AML-193 (cell line): Measurements from ENCODE around the gene ABCC8.
A peak's percentile ranks its signal among the peaks of the same experiment; 100 is the strongest.

Source experiments
- DNase-seq, 2 experiments: peaks; one replicate each; lab custom pipeline; 2025; lab: John Stamatoyannopoulos, UW

The ABCC8 gene

DNA sequence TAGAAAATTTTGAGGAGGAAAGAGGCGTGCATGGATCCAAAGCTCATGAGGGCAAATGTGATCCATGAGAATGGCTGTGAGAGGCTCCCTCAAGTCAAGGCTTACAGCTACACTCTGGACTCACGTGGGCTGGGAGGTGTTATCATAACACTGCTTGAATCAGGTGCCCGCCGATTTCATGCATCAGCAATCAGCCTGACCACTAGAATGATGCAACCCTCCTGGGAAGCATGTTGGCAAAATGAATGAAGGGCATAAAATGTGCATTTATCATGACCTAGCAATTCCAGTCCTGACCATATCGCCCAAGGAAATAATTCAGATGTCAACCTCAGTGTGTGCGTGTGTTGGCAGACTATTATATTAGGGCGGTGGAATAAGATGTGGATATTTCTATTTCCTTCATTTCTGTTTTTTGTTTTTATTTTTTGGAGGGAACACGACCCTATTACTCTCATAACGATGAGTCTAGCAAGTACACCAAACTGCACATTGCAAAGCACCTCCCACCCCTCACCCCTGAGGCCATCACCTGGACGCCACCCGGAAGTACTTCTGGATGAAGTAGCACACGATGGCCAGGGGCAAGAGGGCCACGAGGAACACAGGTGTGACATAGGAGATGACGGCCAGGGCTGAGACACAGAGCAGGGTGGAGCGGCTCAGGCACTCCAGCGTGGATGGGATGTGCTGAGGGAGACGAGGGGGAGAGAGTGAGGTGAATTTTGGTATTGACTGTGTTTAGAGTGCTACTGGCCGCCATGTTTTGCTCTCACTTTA, 72.5 kb downstream of the ABCC8 start:
- DNase-seq: no peak

DNA sequence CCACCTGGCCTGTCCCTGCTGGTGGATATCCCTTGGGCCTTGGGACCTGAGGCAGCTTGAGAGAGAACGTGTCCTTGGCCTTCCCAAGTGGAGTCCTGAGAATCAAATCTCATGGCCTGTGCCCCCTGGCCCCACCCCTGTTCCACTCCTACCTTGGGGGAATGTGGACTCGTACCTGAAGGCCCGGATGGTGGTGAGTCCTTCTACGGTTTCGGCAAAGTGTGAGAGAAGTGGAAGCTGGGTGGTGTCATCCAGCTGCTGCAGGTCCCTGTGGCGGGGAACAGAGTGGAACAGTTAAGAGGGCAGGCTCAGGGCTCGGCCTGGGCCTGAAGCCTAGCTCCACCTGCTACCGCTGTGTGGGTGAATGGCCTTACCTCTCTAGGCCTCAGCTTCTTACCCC, 74.2 kb downstream of the ABCC8 start:
- DNase-seq: no peak

DNA sequence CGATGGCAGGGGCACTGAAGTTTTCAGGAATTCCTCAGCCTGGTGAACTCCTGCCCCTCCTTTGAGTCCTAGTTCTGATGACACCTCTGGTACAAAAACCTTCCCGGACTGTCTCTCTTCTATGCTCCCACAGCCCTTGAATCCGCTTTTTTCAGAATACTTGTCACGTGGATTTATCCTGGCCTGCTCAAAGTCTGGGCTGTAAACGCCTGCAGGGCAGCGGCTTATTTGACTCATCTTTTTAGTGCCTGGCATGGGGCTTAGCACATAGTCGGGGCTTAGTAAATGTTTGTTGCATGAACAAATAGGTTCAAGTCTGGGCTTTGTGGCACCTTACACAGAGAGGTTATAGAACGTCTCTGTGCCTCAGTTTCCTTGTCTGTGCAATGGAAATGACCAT, 74.8 kb downstream of the ABCC8 start:
- DNase-seq: no peak

DNA sequence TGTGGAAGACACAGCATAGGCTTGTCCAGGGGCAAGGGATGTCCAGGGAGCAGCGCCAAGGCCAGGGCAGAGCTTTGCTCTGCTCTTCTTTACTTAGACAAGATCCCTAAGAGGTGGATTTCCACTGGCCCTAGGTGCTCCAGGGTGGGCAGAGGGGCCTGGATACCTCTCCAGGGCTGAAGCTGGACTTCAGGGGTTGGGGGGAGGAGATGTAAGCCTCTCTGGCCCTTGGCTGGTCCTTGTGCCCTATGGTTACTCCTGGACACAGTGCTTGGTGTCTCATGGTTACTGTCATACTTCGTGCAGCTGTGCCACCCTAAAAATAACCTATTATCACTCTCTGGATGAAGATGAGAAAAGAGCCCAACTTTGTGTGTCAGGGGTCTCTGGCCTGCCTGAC, 75.3 kb downstream of the ABCC8 start:
- no peak for DNase-seq

DNA sequence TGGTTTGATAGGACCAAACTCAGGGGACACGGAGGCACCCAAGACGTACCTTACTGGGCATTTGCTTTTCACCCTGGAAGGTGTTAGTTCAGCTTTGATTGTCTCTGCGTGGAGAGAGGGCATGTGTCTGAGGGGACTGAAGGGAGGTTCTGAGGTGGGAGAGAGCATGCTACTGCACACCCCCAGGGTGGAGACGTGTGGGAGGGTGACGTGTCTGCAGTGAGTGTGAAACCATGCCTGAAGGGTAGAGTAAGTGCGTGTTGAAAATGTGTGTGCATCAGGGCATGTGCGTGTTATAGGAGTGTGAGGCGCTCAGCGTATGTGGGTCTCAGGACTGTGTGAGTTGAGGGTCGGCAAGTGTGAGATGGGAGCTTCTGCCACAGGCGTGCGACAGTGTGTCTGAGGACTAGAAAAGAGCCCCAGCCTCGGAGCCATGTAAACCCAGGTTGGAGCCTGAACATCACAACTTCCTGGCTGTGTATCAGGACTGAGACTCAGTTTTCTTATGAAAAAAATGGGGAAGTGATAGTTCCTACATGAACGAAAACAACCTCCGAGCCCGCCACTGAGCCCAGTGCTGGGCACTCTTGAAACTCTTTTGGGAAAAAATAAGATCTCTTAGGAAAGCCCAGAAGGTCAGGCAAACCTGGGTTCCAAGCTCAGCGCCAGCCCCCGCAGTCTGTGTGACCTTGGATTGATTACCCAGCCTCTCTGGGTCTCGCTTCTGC, 76.4 kb downstream of the ABCC8 start:
- DNase-seq: no peak

DNA sequence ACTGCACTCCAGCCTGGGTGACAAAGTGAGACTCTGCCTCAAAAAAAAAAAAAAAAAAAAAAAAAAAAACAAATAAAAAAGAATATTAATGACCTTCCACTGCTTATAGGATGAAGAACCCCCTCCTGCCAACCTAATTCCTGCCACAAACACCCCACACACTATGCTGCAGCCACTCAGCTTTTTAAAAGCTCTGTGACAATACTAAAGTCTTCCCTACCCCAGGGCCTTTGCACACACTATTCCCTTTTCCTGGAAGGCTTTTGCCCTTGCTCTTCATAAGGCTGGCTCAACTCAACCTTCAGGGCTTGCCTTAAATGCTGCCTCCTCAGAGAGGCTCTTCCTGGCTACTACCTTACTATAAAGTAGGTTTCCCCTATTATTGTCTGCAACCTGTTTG, 77.4 kb downstream of the ABCC8 start:
- DNase-seq: no peak

DNA sequence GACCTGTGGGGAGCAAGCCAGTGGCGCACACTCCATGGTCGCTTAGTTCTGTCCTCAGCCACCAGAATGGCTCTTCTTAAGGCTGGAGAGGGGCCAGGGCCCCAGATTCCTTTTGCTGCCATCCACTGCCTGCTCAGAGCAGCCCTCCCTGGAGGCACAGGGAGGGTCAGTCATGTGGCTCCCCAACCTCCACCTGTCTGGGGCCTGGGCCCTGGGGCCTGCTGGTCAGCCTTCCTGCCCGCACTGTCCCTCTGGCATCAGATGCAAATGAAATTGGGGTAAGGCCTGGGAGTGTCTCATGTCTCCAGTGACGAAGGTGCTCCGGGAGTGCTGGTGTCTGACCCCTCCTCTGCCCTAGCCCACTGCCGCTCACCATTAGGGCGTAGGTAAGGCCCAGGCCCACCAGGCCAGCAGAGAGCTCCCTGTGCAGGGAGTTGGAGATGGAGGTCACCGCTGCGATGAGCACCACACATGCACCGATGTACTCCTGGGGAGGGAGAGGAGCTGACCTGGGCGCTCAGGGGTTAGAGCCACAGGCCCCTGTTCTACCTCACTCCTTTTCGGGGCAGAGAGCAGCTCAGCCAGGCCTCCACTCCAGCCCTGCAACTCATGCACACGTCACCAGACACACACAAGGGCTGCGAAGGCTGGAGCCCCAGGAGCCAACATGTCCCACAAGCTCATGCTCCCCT, 79.2 kb downstream of the ABCC8 start:
- DNase-seq: no peak

DNA sequence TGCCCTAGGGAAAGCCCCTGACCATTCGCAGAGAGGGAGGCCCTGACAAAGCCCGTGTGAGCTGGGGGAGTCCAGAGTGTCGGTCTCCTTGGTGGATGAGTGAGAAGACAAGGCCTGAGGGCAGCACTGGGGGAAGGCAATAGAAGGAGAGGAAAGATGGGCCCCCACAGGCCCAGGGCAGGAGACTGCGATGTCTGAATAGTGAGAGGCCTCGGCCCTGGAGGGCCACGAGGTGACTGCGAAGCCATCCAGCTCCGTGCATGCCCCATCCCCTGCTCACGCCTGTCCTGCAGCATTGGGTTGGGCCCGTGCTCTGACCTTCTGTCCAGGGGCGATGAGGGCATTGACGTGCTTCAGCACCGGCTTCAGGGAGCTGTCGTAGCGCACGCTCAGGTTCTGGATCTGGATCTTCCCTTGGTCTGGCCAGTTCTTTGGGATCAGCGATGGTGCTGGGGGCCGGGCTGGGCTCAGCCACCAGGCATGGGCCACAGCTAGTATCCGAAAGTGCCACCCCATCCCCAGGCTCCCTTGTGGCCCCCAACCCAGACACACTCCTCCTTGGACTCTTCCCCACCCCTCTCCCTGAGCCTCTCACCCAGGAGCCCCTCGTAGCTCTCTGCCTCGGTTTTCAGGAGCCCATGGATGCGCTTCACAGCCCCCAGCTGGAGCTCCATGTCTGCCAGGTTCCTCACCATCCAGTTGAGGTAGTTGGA, 79.9 kb downstream of the ABCC8 start:
- DNase-seq: no peak

DNA sequence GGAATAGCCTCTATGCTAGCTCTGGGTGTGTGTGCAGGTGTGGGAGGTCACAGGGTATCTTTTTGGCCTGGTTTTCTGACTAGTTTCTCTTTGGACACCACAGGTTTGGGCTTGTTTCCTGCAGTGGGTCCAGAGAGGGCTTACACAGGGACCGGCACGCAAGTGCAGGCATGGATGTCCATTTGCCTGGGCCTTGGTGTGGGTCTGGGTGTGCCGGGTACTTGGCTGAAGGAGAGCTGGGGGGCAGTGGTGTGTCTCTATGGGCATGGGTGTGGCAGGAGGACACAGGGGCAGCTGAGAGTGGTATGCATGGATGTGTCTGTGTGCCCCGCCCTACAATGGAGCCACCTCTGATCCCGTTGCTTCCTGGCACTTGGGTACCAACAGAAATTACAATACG, 80.7 kb downstream of the ABCC8 start:
- no peak for DNase-seq

DNA sequence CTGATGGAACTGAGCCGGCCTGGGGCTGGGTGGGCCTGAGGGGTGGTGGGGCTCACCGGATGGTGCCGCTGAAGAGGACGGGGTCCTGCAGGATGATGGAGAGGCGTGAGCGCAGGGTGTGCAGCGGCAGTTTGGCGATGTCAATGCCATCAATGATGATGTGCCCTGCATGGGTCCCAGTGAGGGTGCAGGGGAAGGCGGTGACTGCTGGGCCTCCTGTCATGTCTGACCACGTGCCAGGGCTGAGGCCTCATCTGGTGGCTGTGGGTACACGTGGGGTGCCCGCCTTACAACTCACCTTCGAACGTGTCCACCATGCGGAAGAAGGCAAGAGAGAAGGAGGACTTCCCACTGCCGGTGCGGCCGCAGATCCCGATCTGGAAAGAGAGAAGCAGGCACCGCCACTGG, 81.1 kb downstream of the ABCC8 start:
- DNase-seq: peak in 1 of 2 experiments; percentile 7

DNA sequence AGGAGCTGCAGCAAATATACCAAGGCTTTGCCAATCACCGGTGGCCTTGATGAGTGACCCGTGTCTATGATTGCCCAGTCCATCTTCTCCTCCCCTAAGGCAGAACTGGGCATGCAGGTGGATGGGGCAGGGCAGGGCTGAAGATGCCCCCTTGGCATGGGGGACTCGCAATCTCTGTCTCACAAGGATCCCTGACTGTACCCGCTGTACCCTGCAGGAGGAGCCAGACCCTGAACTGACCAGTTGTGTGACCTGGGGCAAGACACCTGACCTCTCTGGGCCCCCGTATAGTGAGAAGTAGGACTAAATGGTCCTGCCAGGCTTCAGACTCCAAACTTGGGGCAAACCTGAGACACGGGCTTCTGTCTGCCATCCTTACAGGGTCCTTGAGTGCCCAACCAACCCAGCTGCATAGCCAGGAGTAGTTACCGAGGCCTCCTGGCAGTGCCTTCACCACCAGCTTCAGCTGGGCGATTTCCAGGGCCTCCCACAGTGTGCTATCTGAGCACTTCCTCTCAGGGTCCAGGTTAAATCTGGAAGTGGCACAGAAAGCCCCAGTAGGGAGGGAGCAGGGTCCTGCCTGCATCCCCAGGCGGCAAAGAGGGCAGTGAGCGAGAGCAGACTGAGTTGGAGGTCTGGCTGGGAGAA, 81.8 kb downstream of the ABCC8 start:
- no peak for DNase-seq

DNA sequence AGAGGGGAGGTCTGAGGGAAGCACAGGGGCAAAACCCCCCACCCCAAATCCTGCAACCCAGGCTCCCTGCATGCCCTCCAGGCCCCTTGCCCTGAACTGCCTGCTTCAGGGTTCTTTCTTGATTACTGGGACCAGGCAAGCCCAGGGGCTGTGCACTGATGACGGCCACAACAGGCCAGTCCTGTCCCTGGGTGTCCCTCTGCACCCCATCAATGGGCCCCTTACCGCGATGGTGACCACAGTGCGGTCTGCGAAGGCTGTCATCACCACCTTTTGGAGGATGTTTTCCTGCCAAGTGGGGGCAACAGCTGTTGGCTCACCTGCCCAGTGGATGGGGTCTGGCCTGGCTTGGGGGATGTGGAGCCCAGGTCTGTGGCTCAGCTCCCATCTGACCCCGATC, 83.2 kb downstream of the ABCC8 start:
- DNase-seq: no peak

DNA sequence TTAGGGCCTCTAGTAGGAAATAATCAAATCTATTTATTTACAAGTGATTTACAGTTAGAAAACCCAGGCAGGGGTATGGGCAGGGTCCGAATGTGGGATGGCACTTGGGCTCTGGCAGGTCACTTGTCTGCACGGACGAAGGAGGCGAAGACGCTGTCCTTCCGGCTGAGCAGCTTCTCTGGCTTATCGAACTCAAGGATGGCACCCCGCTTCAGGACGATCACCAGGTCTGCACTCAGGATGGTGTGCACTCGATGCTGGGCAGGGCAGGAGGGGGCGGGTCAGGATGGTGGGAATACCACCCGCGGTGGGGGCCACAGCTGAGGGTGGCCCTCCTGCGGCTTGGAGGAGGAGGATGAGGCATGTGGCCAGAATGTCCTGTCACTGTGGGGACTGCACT, 83.8 kb downstream of the ABCC8 start:
- no peak for DNase-seq

DNA sequence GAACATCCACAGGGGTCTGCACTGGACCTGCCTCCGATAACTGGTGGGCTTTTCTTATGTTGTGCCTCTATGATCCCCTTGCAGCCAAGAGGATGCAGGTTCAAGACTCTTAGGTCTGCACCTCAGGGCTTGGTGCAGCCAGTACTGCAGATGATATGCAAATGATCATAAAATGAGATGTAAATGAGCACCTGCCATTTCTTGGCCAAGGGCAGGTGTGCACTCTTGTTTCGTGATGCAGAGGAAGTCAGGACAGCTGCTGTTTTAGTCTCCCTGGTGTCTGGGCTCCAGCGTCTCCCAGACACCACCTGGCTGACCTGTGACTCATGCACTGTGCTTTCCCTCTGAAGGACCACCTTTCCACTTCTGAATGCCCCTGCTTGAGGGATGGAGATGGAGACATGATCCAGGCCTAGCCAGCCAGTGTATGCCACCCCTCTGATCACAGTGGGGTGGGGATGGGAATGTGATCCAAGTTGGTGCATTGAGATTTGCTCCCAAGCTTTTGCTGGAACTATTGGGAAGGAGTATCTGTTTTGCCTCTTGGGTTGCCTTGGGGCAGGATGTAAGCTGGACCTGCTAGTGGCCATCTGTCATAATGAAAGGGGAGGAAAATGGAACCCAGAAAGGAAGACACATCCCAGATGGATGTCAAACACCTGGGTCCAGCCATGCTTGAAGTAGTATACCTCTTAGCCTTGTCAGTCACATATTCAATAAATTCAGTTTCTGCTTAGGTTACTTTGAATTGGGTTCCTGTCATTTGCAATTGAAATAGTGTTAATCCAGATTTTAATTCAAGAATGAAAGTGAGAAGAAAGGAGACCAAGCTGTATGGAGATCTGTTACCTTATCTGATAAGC, 84.9 kb downstream of the ABCC8 start:
- DNase-seq: no peak

DNA sequence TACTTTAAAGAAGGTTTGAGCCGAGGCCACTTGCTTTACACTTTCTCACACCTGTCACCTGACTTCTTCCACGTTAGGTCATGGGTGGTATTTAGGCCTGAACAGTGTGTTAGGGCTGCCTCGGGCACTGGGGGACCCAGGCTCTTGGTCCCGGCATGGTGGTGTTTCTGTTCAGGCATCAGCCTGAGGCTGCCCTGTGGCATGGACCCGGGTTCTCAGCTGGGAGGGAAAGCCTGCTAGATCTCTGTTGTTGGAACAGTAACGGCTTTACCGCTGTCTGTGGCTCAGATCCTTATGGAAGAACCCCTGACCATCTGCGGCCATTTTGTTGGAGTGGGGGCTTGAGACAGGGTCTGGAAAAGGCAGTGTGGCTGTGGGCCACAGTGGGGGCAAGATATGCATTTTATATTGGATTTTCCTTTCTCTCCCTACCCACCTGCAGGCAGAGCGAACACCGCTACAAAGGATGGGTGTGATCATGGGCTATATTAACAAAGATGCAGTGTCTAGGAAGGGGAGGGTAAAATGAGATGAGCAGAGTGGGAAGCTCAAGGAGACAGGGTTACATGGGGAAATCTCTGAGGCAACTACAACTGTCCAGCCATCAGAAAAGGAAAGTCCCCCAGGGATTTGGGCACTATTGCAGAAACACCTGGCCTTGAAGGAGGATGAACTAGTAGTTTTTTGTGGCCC, 86.5 kb downstream of the ABCC8 start:
- no peak for DNase-seq

DNA sequence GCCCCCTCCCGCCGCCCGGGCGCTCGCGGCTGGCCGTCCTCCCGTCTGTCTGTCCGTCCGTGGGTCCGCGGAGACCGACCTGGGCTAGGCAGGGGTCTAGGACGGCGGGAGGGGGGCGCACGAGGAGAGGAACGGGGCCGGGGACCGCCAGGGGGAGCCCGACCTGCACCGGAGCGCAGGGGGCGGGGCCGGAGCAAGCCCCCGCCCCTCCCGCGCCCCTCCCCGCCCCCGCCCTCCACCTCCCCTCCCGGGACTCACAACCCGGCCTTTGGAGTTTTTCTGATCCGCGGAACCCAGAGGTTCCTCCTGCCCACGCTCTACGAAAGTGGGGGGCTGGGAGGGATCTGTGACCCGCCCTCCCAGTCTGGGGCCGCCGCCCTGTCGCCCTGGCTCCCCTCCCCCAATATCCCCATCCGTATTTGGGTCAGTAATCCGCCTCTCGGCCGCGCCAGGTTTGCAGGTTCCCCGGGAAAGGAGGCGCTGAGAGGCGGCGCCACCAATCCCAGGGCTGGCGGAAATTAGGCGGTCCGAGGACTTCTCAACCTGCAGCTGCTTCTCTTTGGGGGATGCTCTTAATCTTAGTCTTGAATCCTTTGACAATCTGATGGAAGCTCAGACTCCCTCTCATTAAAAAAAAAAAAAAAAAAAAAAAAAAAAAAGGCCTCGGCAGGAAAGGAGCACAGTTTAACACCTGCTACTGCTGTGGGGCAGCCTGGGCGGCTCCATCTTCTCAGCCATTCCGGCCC, 87.3 kb downstream of the ABCC8 start:
- DNase-seq: peak; percentile 48 to 50

DNA sequence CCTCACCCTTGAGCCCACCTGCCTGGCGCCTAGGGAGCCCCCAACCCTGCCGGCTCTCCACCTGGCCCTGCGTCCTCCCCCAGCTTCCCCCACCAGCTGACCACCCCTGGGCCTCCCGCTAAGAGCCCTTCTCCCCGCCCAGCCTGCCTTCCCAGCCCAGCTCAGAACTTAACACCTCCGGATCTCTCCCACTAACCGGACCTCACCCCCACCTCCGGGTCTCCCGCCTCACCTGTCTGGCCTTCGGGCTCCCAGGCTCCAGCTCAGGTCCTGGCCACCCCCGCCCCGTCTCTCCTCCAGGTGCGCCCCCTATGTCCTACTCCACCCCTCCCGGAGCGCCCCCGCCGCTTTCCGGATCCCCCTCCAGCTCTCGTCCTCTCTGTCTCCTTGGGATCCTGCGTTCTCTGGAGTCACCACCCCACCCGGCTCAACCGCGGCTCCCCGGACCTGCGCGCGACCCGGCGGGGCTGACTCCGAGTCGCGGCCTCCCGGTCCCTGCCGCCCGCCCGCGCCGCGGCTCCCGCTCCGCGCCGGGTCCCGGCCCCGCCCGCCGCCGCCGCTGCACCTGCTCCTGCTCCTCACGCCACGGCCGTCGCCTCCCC, 87.9 kb downstream of the ABCC8 start, which contains the start of gene KCNJ11:
KCNJ11 (minus strand) TSS at position 51 of the 602 bp plus-strand sequence. CDS start 568 bp downstream, outside the sequence.
- no peak for DNase-seq

DNA sequence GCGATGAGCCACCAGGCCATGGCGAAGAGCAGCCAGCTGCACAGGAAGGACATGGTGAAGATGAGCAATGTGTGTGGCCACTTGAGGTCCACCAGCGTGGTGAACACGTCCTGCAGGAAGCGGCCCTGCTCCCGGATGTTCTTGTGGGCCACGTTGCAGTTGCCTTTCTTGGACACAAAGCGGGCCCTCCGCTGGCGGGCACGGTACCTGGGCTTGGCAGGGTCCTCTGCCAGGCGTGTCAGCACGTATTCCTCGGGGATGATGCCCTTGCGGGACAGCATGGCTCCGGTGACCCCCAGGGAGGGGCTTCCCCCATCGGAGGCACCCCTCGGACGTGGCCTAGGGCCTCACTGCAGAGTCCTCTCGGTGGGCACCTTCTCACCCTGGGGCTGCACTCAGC, 88.8 kb downstream of the ABCC8 start:
- DNase-seq: no peak

DNA sequence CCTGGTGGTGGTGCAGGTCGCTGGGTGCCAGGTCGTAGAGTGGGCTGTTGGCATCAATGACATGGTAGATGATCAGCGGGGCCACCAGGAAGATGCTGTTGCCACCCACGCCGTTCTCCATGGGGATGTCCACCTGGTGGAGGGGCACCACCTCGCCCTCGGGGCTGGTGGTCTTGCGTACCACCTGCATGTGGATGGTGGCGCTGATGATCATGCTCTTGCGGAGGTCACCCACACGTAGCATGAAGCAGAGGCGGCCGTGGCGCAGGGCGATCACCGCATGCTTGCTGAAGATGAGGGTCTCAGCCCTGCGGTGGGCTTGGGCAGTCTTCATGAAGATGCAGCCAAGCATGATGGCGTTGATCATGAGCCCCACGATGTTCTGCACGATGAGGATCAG, 89.4 kb downstream of the ABCC8 start:
- no peak for DNase-seq
